Caco-2 (cell line): ENCODE measurements around the gene NAA38. TPM values are rescaled to one million over a fixed set of nuclear protein-coding genes. Genes with fewer than 3 reads are reported as not detected.
"Not testable (repeated sequence)": the region's sequence is repeated elsewhere in the genome, so short reads cannot be mapped to it uniquely, and the experiment has no call there.

Source experiments
- BruUV-seq: library from RNA; stranded (reverse); fragments of 400-500 nt; replicated peaks from 2 replicates; lab custom pipeline; 2021; lab: Mats Ljungman, UMichigan
- CTCF ChIA-PET: fragments of 300-600 bp; sonication (Branson Sonifier 250); formaldehyde crosslinking; loops from one replicate; lab custom pipeline; 2022; ENCODE audit warnings: antibody characterized with exemption; lab: Charles Lee
- POLR2A ChIA-PET: fragments of 300-600 bp; sonication (Branson Sonifier 250); formaldehyde crosslinking; loops from one replicate; lab custom pipeline; 2022; ENCODE audit warnings: antibody characterized with exemption; lab: Charles Lee
- DNase-seq, 2 experiments: peaks; one replicate each; pipeline versions ENCODE4 v3.0.0 to v3.0.0-alpha.2; 2020 to 2022
- H3K27me3 ChIP-seq: replicated peaks from 2 replicates; pipeline ENCODE4 v1.6.0; 2011; ENCODE audit warnings: low read length; ENCODE audit not compliant: control insufficient read depth, insufficient read depth
- H3K36me3 ChIP-seq: 2 replicates; pipeline ENCODE4 v1.5.1; 2011; ENCODE audit warnings: low read length; ENCODE audit not compliant: control insufficient read depth, insufficient read depth
- H3K4me1 ChIP-seq: fragments of 250-450 bp; sonication (Bioruptor Pico); 2 replicates; pipeline ENCODE4 v1.5.1; 2020; ENCODE audit warnings: mild to moderate bottlenecking
- H3K4me3 ChIP-seq: 2 replicates; pipeline ENCODE4 v1.5.1; 2011; ENCODE audit warnings: low read depth, mild to moderate bottlenecking, control low read depth, low read length
- H3K9me3 ChIP-seq: fragments of 250-450 bp; sonication (Bioruptor Pico); 2 replicates; pipeline ENCODE4 v1.5.1; 2020; ENCODE audit warnings: mild to moderate bottlenecking, moderate library complexity
- H3K27ac Mint-ChIP-seq: one replicate; pipeline ENCODE4 v1.8.0; 2022; ENCODE audit warnings: mixed read lengths; ENCODE audit not compliant: unreplicated experiment
- H3K27me3 Mint-ChIP-seq: one replicate; pipeline ENCODE4 v1.8.0; 2022; ENCODE audit warnings: mixed read lengths; ENCODE audit not compliant: insufficient read depth, unreplicated experiment
- H3K36me3 Mint-ChIP-seq: one replicate; pipeline ENCODE4 v1.8.0; 2022; ENCODE audit warnings: mild to moderate bottlenecking, mixed read lengths; ENCODE audit not compliant: insufficient read depth, unreplicated experiment
- H3K4me1 Mint-ChIP-seq: one replicate; pipeline ENCODE4 v1.8.0; 2022; ENCODE audit warnings: low read depth, mixed read lengths; ENCODE audit not compliant: unreplicated experiment
- H3K4me3 Mint-ChIP-seq: one replicate; pipeline ENCODE4 v1.8.0; 2022; ENCODE audit warnings: mild to moderate bottlenecking, moderate library complexity, mixed read lengths; ENCODE audit not compliant: unreplicated experiment
- H3K9me3 Mint-ChIP-seq: one replicate; pipeline ENCODE4 v1.8.0; 2022; ENCODE audit warnings: mixed read lengths; ENCODE audit not compliant: unreplicated experiment
- CTCF ChIP-seq, 2 experiments: fragments of 200-600 bp in 1 of 2; IDR thresholded peaks; 1 replicate in 1 of 2; 2 replicates in 1 of 2; pipeline versions ENCODE4 v1.5.1 to v1.8.0; 2011 to 2022; ENCODE audit warnings: antibody characterized with exemption in 1 of 2, control low read depth in 1 of 2, inconsistent platforms in 1 of 2, low read depth in 1 of 2, low read length in 1 of 2, mild to moderate bottlenecking in 1 of 2, moderate library complexity in 1 of 2; ENCODE audit not compliant: insufficient read depth in 1 of 2, severe bottlenecking in 1 of 2, unreplicated experiment in 1 of 2
- intact Hi-C: fragments of 100-400 bp; cut with micrococcal nuclease; formaldehyde crosslinking; loops from one replicate; pipeline ENCODE4 v1.10.0; 2022; ENCODE audit not compliant: unreplicated experiment
- total RNA-seq: library from RNA; stranded (reverse); gene quantifications from 2 replicates; pipeline ENCODE4 v1.2.3, GENCODE V29; 2022

NAA38 gene
- total RNA-seq, 1 experiment from 2014 or later = 27.4 TPM

- intact Hi-C loops = no loop called here
- Mint-ChIP-seq H3K4me3 (no peak overlapping the region), H3K4me1 (peaks cover 18% of the 10 kb centered on the region), H3K27me3 (no peaks in the 10 kb centered on the region), H3K36me3 (no peaks in the 10 kb centered on the region), H3K27ac (no peak overlapping the region), H3K9me3 (no peaks in the 10 kb centered on the region)
- no TSS peak for BruUV-seq
- Histone ChIP-seq H3K27me3 (no peaks in the 10 kb centered on the region), H3K4me1 (no peaks in the 10 kb centered on the region), H3K9me3 (no peaks in the 10 kb centered on the region), H3K4me3 (no peak overlapping the region), H3K36me3 (no peaks in the 10 kb centered on the region)
- TF ChIP-seq CTCF (IDR thresholded peaks at IDR 0.05; ENCODE audit: insufficient read depth in 1 of 2, low read depth in 1 of 2, low read length in 1 of 2, severe bottlenecking in 1 of 2, unreplicated experiment in 1 of 2) = no peak
- no peak for DNase-seq
- ChIA-PET POLR2A (no interaction called here), CTCF (no interaction called here)
Observed at GRCh38 chr17:7873051-7873450, 15.7 kb upstream of the NAA38 start.

DNA sequence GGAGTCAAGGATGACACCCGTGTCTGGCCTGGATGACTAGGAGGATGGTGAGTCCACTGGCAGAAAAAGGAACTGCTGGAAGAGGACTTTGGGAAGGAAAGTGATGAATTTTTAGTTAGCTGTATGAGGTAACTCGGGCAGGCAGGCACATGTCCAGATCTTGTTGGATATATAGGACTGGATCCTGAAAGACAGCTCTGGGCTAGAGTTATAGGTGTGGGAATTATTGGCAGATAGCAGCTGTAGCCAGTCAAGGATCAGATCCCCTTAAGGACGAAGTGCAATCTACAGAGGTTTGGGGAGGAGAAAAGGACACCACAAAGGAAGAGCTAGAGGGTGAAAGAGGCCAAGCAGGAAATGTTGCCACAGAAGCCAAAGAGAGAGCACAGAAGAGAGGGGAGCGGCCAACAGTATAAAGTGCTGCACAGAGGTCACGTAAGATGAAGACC lies 10.5 kb upstream of the NAA38 start:
- no peak overlapping the region for H3K4me3 ChIP-seq
- H3K27ac Mint-ChIP-seq = peak overlapping the region; percentile 27
- H3K36me3 Mint-ChIP-seq = peaks cover 6% of the 10 kb centered on the region
- CTCF ChIA-PET = no interaction called here
- no peaks in the 10 kb centered on the region for H3K36me3 ChIP-seq
- intact Hi-C loops = no loop called here
- peaks cover 9% of the 10 kb centered on the region; the same call in 1 of the 2 replicates for H3K4me1 ChIP-seq
- no TSS peak for BruUV-seq
- POLR2A ChIA-PET = no interaction called here
- TF ChIP-seq CTCF (IDR thresholded peaks at IDR 0.05; ENCODE audit: insufficient read depth in 1 of 2, low read depth in 1 of 2, low read length in 1 of 2, severe bottlenecking in 1 of 2, unreplicated experiment in 1 of 2) = no peak
- H3K9me3 Mint-ChIP-seq = no peaks in the 10 kb centered on the region
- no peak for DNase-seq
- no peak overlapping the region for H3K4me3 Mint-ChIP-seq
- no peaks in the 10 kb centered on the region for H3K9me3 ChIP-seq
- no peaks in the 10 kb centered on the region for H3K27me3 ChIP-seq
- peaks cover 14% of the 10 kb centered on the region for H3K4me1 Mint-ChIP-seq
- H3K27me3 Mint-ChIP-seq = no peaks in the 10 kb centered on the region

DNA sequence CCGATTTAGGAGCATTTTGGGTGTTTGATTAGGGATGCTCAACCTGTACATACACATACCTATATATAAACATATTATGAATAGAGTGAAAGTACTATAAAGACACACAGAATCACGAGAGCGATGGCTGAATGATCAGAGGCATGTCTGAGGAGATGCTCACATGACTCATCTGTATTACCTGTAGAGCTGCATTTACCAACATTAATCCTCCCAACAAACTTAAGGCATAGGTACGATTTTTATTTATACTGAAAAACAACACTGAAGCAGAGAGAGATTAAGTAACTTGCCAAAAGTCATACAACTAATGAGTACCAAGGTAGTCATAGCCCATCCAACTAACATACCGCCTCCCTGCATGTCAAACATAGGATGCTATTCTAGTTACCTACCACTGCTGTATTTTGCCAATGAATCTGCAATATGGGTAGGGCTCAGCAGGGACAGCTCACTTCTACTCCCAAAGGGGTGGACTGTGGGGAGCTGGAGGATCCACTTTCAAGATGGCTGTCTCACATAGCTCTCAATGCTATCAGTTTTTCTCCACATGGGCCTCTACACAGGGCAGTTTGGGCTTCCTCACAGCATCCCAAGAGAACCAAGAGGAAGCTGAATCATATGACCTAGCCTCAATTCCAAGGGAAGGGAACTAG lies 7.8 kb upstream of the NAA38 start:
- TF ChIP-seq CTCF (IDR thresholded peaks at IDR 0.05; ENCODE audit: insufficient read depth in 1 of 2, low read depth in 1 of 2, low read length in 1 of 2, severe bottlenecking in 1 of 2, unreplicated experiment in 1 of 2) = no peak
- ChIA-PET CTCF (no interaction called here), POLR2A (interaction anchor here (0.5 kb wide), 1 partner anchor 250 kb away, joined by 3 read pairs; the partner anchor contains the start of gene FXR2)
- no TSS peak for BruUV-seq
- Mint-ChIP-seq H3K27me3 (no peaks in the 10 kb centered on the region), H3K36me3 (peaks cover 14% of the 10 kb centered on the region), H3K27ac (no peak overlapping the region), H3K4me1 (peaks cover 19% of the 10 kb centered on the region), H3K4me3 (no peak overlapping the region), H3K9me3 (no peaks in the 10 kb centered on the region)
- no peaks in the 10 kb centered on the region for H3K9me3 ChIP-seq
- peaks cover 9% of the 10 kb centered on the region; the same call in 1 of the 2 replicates for H3K4me1 ChIP-seq
- no peak for DNase-seq
- H3K36me3 ChIP-seq = no peaks in the 10 kb centered on the region
- no peak overlapping the region for H3K4me3 ChIP-seq
- H3K27me3 ChIP-seq = no peaks in the 10 kb centered on the region
- intact Hi-C loops = no loop called here

GRCh38 chr17:7864384-7864783 lies 7.0 kb upstream of the NAA38 start:
- H3K9me3 Mint-ChIP-seq, DNase-seq, BruUV-seq, H3K27me3 Mint-ChIP-seq, CTCF ChIA-PET, intact Hi-C loops, H3K4me3 Mint-ChIP-seq, POLR2A ChIA-PET, H3K36me3 ChIP-seq, H3K9me3 ChIP-seq, H3K27me3 ChIP-seq, H3K27ac Mint-ChIP-seq, H3K4me1 ChIP-seq, H3K4me3 ChIP-seq: not testable (repeated sequence)
- peaks cover 14% of the 10 kb centered on the region for H3K36me3 Mint-ChIP-seq
- H3K4me1 Mint-ChIP-seq = peaks cover 19% of the 10 kb centered on the region
